Ectodermal cell (in vitro differentiated cells): Measurements from ENCODE around the gene DCPS.
"Not testable (repeated sequence)": the region's sequence is repeated elsewhere in the genome, so short reads cannot be mapped to it uniquely, and the experiment has no call there.

ENCODE experiments used
- H3K27ac ChIP-seq: 2 replicates; pipeline ENCODE4 v1.7.0; 2013; ENCODE audit warnings: mild to moderate bottlenecking, low read depth, low read length; ENCODE audit not compliant: insufficient read depth, poor library complexity, severe bottlenecking
- H3K27me3 ChIP-seq: 2 replicates; pipeline ENCODE4 v1.7.0; 2013; ENCODE audit warnings: mild to moderate bottlenecking, low read length; ENCODE audit not compliant: insufficient read depth, control insufficient read depth, poor library complexity, severe bottlenecking
- H3K36me3 ChIP-seq: one replicate; pipeline ENCODE4 v1.7.0; 2013; ENCODE audit warnings: low read length; ENCODE audit not compliant: control insufficient read depth, insufficient read depth
- H3K4me1 ChIP-seq: one replicate; pipeline ENCODE4 v1.7.0; 2013; ENCODE audit warnings: low read length; ENCODE audit not compliant: control insufficient read depth, insufficient read depth
- H3K4me3 ChIP-seq: 2 replicates; pipeline ENCODE4 v1.7.0; 2013; ENCODE audit warnings: low read depth, low read length, control low read depth; ENCODE audit not compliant: insufficient read depth
- H3K9me3 ChIP-seq: 2 replicates; pipeline ENCODE4 v1.7.0; 2013; ENCODE audit warnings: mild to moderate bottlenecking, low read length, moderate library complexity; ENCODE audit not compliant: control insufficient read depth
- WGBS, 2 experiments: methylation state at CpG; one replicate each; pipeline ENCODE4 v1.1.7; 2013; ENCODE audit warnings: missing lambda C conversion rate in 2 of 2; 5-methylcytosine and 5-hydroxymethylcytosine counted together

The DCPS gene

DNA sequence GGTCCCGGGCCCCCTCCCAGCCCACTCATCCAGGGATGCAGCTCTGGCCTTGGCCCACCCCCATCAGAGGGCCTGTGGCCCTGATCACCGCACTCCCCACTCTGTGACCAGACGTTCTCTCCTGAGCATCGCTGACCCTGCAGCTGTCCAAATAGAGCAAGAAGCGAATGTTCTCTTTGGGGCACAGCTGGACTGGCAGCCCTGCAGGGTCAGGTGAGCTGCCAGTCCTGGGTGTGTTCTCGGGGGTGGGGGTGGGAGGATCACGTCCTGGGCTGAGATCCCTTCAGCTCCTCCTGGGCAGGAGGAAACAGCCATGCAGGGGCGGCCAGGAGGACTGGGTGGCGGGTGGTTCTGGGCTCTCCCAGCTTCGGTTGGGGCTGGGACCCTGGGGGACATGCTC lies 78.1 kb downstream of the DCPS start:
- not testable (repeated sequence) for H3K9me3 ChIP-seq, H3K27ac ChIP-seq, H3K4me3 ChIP-seq, H3K36me3 ChIP-seq, H3K4me1 ChIP-seq, H3K27me3 ChIP-seq
- WGBS, 2 experiments = 95 to 97% methylated on average over 2 to 5 of the region's 10 CpGs

DNA sequence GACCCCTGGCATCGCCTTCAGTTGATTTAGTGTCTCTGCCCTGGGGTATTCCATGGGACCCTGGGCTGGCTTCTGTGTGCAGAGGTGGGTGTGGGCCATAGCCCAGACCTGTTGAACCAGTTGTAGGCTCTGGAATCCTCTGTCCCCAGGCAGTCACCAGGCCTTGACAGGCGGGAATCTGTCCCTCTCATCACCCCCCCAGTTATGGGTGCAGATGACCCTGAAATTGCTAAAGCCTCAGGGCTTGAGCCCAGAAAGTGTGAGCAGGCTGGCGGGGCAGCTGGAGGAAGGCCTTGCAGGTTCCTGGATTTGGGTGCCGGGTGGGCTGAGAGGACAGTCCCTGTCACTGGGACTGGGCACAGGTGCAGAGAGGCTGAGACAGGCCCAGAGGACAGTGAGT lies 78.8 kb downstream of the DCPS start:
- 93 to 97% methylated on average over 3 of the region's 4 CpGs for WGBS, 2 experiments
- not testable (repeated sequence) for H3K4me3 ChIP-seq, H3K9me3 ChIP-seq, H3K27me3 ChIP-seq, H3K36me3 ChIP-seq, H3K4me1 ChIP-seq, H3K27ac ChIP-seq

DNA sequence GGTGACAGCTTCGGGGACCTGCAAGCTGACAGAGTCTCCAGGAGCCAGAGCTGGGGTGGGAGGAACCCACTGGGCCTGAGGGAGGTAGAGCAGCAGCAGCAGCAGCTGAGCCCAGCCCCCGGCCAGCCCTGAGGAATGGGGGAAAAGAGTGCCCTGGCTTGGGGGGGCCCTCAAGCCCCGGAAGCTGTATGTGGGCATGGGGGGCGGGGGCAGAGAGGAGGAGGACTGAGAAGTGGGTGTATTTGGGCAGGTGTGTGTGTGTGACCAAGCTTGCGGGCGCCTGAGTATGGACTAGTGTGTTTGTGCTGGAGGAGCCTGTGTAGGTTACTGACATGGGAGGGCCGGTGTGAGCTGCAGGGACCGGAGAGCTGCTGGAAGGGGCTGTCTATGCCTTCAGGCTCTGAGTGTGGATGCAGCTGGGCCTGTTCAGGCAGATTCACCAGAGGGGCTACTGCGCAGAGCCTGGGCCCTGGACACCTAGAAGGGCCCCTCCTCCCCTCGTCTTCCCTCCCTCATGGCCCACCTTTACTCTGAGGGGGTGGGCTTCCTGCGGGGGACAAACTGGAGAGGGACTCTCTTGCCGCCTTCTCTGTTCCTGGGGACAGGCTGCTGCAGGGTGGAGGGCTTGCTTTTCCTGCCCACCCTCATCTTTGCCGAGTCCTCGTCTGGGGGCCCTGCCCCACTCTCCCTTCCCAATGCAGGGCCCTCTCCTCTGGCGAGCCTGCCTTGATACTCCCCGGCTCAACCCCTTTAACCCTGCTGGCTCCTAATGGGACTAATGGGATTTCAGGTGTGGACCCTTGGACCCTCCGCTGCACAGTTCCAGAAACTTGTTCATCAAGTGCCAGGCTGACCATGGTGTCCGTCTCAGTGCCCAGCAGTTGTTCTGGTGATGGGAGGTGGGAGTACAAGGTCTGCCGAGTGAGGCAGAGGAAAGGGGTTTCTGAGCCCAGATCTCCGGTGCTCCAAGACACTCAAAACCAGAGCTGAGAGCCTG lies 79.8 kb downstream of the DCPS start:
- WGBS, 2 experiments = 85 to 87% methylated on average over 20 of the region's 20 CpGs
- H3K27me3 ChIP-seq = no peaks in the 10 kb centered on the region

GRCh38 chr11:126384449-126385070 lies 80.7 kb downstream of the DCPS start:
- H3K27me3 ChIP-seq = no peaks in the 10 kb centered on the region
- peaks cover 8% of the 10 kb centered on the region for H3K4me1 ChIP-seq
- no peak overlapping the region for H3K4me3 ChIP-seq
- no peaks in the 10 kb centered on the region for H3K9me3 ChIP-seq
- 87 to 93% methylated on average over 9 of the region's 9 CpGs for WGBS, 2 experiments
- H3K36me3 ChIP-seq = no peaks in the 10 kb centered on the region
- no peak overlapping the region for H3K27ac ChIP-seq

More for the DNA sequence above, 79.8 kb downstream of the DCPS start:
- Histone ChIP-seq H3K36me3 (no peaks in the 10 kb centered on the region), H3K27ac (no peak overlapping the region), H3K4me3 (no peak overlapping the region), H3K4me1 (peaks cover 8% of the 10 kb centered on the region), H3K9me3 (no peaks in the 10 kb centered on the region)

DNA sequence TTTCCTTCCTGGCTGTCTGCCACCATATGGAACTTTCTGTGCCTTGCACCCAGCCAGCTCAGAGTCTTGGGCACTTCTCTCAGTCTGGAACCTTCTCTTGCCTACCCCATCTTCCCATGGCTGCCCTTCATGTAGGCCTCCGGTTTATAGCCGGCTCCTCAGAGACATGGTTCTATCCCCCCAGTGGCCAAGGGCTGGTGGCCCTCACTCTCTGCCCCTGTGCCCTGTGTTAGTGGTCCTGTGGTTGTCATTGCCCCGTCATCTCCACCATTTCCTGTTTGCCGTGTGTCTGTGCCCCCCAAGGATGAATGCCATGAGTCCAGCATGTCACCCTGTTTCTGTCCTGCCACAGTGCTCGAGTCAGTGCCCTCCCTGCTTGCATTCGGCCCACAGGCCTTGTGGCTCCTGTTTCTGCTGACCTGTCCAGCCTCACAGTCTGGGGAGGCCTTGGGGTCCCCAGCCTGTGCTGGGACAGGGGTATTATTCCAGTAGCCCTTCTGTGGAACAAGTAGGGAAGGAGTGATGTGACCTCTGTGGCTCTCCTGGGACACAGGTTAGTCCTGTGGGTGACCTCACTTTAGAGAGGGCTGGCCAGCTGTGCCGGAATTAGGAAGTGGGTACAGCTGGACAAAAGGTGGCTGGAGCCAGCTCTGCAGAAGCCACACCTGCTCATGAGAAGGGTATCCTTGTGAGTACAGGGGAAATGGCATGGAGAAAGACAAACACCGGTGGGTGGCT lies 82.3 kb downstream of the DCPS start:
- Histone ChIP-seq H3K36me3 (no peaks in the 10 kb centered on the region), H3K9me3 (no peaks in the 10 kb centered on the region), H3K27me3 (no peaks in the 10 kb centered on the region), H3K27ac (no peak overlapping the region), H3K4me3 (no peak overlapping the region), H3K4me1 (peaks cover 8% of the 10 kb centered on the region)
- WGBS, 2 experiments = 94% methylated on average over 8 of the region's 8 CpGs

- not testable (repeated sequence) for H3K27ac ChIP-seq, H3K4me3 ChIP-seq, H3K36me3 ChIP-seq, H3K27me3 ChIP-seq, H3K9me3 ChIP-seq, H3K4me1 ChIP-seq
- WGBS, 2 experiments = 52 to 54% methylated on average over 5 of the region's 5 CpGs
Observed at GRCh38 chr11:126386729-126387071, 82.8 kb downstream of the DCPS start.

GRCh38 chr11:126387857-126388256 lies 84.0 kb downstream of the DCPS start:
- Histone ChIP-seq H3K9me3 (no peaks in the 10 kb centered on the region), H3K27me3 (no peaks in the 10 kb centered on the region), H3K27ac (no peak overlapping the region), H3K4me1 (peaks cover 13% of the 10 kb centered on the region), H3K36me3 (no peaks in the 10 kb centered on the region), H3K4me3 (no peak overlapping the region)
- WGBS, 2 experiments = 95 to 96% methylated on average over 3 to 5 of the region's 5 CpGs

DNA sequence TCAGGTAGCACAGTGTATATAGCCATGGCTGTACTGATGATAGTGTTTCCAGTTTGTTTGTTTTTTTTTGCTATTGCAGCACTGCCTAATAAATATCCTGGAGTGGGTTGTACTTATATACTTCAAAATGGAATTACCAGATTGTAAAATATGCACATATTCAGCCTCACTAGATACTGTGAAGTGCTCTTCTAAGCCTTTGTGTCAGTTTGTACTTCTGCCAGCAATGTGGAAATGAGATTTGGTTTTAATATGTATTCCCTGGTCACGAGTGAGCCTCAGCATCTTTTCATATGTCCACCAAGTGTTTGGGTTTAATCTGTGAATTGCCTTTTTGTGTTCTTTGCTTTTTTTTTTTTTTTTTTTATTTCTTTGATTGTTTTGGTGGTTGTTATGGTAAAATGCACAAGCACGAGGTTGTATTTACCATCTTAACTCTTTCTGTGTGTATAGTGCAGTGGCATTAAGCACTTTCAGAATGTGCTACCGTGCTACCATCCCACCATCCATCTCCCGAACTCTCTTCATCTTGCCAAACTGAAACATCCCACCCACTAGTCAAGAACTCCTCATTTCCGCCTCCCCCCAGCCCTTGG lies 86.5 kb downstream of the DCPS start:
- no peak overlapping the region for H3K4me3 ChIP-seq
- H3K36me3 ChIP-seq = no peaks in the 10 kb centered on the region
- peaks cover 22% of the 10 kb centered on the region for H3K4me1 ChIP-seq
- H3K9me3 ChIP-seq = no peaks in the 10 kb centered on the region
- no peaks in the 10 kb centered on the region for H3K27me3 ChIP-seq
- WGBS, 2 experiments = 93 to 98% methylated on average over 4 of the region's 5 CpGs
- H3K27ac ChIP-seq = no peak overlapping the region

DNA sequence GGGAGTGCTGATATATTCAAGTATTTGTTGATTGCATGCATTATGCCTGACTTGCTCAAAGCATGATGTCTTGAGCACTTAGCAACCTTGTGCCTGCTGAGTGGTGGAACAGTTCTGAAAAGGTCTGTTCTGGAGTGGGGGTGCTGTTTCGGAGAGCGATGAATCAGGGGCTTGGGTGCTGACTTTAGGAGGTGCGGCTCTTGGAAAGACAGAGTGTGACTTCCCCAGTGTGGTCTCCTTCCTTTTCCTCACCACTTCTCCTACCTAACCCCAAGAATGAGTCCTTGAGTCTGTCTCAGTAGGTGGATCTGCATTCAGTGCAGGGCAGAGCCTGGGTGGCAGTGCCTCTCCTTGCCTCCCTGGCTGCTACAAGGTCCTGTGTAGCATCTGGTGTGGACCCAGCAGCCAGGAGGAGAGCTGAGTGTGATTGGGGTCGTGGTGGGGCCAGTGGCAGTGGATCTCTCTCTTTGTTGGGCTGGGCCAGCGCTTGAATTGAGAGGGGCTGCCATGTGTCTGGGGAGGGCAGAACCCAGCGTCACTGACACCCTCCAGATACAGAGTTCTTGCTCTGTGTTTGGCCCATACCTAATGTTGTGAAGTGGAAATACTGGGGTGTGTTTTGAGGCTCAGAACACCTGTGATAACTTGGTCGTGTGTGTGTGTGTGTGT lies 87.6 kb downstream of the DCPS start:
- Histone ChIP-seq H3K27ac (no peak overlapping the region), H3K36me3 (no peaks in the 10 kb centered on the region), H3K4me1 (peaks cover 22% of the 10 kb centered on the region), H3K27me3 (no peaks in the 10 kb centered on the region), H3K4me3 (no peak overlapping the region), H3K9me3 (no peaks in the 10 kb centered on the region)
- WGBS, 2 experiments = 86 to 94% methylated on average over 7 of the region's 7 CpGs
